Measurements from ENCODE around the gene NXPH3.
A peak's percentile ranks its signal among the peaks of the same experiment; 100 is the strongest.

Gene NXPH3

DNA sequence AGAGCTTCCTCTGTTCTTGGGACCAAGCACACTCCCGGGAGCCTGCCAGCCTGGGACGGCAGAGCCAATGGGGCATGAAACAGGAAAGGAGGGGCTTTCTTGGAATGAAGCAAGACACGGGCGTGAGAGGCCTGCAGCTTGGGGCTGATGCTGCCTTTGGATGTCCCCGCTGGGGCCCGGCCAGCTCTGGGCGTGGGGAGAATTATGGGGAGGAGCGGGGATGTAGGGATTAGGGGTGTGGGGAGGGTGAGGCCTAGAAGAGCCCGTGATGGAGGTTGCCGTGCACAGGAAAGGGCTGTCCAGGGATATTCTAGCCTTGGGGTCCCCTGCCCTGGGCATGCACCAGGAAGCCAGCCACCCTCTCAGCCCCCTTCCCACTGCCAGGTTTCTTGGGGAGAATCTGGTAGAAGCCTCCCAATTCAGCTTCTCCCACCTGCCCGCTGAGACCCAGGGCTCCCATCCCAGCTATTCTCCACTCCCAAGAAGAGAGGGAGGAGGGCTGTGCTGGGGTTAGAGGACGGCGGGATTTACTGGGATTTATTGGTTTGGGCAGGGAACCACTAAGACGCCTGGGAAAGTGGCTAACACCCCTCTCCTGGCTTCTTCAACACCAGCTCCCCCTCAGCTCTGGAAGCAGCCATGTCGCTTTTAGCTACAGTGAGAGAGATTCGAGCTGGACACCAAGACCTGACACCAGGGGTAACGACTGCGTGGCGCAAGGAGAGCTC, 20.0 kb upstream of the NXPH3 start:
- no peak for DNase-seq (ENCODE audit: low read depth in 1 of 2, low spot score in 1 of 2)
- Histone ChIP-seq H3K4me3 (replicated peaks; ENCODE audit: insufficient read depth, low read length) (no peak overlapping the region), H3K27ac (replicated peaks) (no peak overlapping the region), H3K27me3 (ENCODE audit: insufficient read depth, poor library complexity, severe bottlenecking) (no peaks in the 10 kb centered on the region)
- TF ChIP-seq, protein P1, sequence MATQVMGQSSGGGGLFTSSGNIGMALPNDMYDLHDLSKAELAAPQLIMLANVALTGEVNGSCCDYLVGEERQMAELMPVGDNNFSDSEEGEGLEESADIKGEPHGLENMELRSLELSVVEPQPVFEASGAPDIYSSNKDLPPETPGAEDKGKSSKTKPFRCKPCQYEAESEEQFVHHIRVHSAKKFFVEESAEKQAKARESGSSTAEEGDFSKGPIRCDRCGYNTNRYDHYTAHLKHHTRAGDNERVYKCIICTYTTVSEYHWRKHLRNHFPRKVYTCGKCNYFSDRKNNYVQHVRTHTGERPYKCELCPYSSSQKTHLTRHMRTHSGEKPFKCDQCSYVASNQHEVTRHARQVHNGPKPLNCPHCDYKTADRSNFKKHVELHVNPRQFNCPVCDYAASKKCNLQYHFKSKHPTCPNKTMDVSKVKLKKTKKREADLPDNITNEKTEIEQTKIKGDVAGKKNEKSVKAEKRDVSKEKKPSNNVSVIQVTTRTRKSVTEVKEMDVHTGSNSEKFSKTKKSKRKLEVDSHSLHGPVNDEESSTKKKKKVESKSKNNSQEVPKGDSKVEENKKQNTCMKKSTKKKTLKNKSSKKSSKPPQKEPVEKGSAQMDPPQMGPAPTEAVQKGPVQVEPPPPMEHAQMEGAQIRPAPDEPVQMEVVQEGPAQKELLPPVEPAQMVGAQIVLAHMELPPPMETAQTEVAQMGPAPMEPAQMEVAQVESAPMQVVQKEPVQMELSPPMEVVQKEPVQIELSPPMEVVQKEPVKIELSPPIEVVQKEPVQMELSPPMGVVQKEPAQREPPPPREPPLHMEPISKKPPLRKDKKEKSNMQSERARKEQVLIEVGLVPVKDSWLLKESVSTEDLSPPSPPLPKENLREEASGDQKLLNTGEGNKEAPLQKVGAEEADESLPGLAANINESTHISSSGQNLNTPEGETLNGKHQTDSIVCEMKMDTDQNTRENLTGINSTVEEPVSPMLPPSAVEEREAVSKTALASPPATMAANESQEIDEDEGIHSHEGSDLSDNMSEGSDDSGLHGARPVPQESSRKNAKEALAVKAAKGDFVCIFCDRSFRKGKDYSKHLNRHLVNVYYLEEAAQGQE (IDR thresholded peaks at IDR 0.05; ENCODE audit: insufficient replicate concordance, low read depth), result no peak
- TF ChIP-seq POLR2AphosphoS5 (IDR thresholded peaks at IDR 0.05; ENCODE audit: low read depth) (no peak), GABPA (IDR thresholded peaks at IDR 0.05; ENCODE audit: low read depth) (no peak), SPI1 (IDR thresholded peaks at IDR 0.05; ENCODE audit: borderline replicate concordance, low read depth) (no peak)
- TF ChIP-seq, protein P2, sequence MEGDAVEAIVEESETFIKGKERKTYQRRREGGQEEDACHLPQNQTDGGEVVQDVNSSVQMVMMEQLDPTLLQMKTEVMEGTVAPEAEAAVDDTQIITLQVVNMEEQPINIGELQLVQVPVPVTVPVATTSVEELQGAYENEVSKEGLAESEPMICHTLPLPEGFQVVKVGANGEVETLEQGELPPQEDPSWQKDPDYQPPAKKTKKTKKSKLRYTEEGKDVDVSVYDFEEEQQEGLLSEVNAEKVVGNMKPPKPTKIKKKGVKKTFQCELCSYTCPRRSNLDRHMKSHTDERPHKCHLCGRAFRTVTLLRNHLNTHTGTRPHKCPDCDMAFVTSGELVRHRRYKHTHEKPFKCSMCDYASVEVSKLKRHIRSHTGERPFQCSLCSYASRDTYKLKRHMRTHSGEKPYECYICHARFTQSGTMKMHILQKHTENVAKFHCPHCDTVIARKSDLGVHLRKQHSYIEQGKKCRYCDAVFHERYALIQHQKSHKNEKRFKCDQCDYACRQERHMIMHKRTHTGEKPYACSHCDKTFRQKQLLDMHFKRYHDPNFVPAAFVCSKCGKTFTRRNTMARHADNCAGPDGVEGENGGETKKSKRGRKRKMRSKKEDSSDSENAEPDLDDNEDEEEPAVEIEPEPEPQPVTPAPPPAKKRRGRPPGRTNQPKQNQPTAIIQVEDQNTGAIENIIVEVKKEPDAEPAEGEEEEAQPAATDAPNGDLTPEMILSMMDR (IDR thresholded peaks at IDR 0.05; ENCODE audit: insufficient read depth, low read length), result no peak

DNA sequence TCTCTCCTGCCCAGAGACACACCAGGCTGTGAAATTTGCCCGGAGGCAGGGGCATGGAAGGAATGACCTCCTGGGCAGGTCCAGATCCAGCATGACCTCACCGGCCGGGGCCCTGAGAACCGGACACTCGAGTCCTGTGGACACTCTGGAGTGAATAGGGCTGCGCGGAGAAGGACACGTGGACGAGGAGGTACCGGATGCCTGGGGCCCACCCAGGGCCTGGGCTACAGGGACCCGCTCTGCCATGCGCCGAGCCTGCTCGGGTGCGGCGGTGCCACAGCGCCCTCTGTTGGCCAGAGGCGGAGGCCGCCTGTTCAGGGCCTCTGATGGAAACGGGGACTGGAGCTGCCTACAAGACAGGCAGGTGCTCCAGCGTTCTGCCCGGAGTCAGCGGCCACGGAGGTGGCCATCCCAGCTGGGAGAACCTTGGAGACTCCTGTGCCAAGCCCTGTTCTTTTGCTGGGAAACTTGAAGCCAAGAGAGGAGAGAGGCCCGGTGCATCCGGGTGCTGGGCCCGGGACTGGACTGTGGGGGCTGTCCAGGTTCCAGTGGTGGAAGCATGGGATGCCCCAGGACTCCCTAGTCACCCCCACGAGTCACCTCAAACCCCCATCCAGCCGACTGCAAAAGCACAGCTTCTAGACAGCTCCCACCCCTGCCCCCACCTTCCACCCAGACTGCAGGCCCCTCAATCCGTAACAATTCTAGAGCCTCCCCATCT, 19.3 kb upstream of the NXPH3 start:
- no peak for TF ChIP-seq SPI1 (IDR thresholded peaks at IDR 0.05; ENCODE audit: borderline replicate concordance, low read depth)
- TF ChIP-seq, protein P2 (IDR thresholded peaks at IDR 0.05; ENCODE audit: insufficient read depth, low read length), result peak; percentile 87
- peak in 1 of 2 experiments; percentile 70 for DNase-seq (ENCODE audit: low read depth in 1 of 2, low spot score in 1 of 2)
- Histone ChIP-seq H3K4me3 (replicated peaks; ENCODE audit: insufficient read depth, low read length) (no peak overlapping the region), H3K27ac (replicated peaks) (no peak overlapping the region), H3K27me3 (ENCODE audit: insufficient read depth, poor library complexity, severe bottlenecking) (no peaks in the 10 kb centered on the region)

DNA sequence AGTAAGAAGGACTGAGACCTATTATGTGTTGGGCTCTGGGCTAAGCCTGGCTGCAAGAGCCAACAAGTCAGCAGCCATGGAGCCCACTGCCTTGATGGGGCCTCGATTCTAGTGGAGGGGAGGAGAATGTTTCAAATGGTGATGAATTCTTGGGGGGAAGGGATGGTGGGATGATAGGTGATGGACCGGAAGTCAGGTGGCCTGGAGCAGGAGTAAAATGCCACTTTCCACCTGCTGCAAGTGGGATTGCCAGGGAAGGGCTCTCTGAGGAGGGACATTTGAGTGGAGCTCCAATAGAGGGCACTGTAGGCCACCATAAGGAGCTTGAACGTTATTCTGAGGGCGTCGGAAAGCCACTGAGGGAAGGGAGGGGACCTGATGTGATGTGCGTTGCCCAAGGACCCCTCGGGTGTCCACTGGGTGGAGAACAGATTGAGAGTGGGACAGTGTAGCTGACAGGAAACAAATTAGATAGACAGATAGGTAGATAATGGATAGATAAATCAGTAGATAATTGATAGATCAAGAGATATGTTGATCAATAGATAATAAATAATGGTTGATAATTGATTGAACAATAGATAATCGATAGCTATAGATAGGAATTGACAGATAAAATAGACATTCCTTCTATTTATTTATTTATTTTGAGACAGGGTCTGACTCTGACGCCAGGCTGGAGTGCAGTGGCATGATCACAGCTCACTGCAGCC, 18.2 kb upstream of the NXPH3 start:
- no peaks in the 10 kb centered on the region for H3K27me3 ChIP-seq (ENCODE audit: insufficient read depth, poor library complexity, severe bottlenecking)
- no peak overlapping the region for H3K27ac ChIP-seq (replicated peaks)
- TF ChIP-seq SPI1 (IDR thresholded peaks at IDR 0.05; ENCODE audit: borderline replicate concordance, low read depth) (no peak), POLR2AphosphoS5 (IDR thresholded peaks at IDR 0.05; ENCODE audit: low read depth) (no peak), GABPA (IDR thresholded peaks at IDR 0.05; ENCODE audit: low read depth) (no peak)
- TF ChIP-seq, protein P1 (IDR thresholded peaks at IDR 0.05; ENCODE audit: insufficient replicate concordance, low read depth), result no peak
- TF ChIP-seq, protein P2 (IDR thresholded peaks at IDR 0.05; ENCODE audit: insufficient read depth, low read length), result peak; percentile 51
- DNase-seq (ENCODE audit: low read depth in 1 of 2, low spot score in 1 of 2), result peak in 1 of 2 experiments; percentile 50
- no peak overlapping the region for H3K4me3 ChIP-seq (replicated peaks; ENCODE audit: insufficient read depth, low read length)

Data from HL-60 (cell line).